H1 (cell line): ENCODE results near the gene TBX18.
A peak's percentile ranks its signal among the peaks of the same experiment; 100 is the strongest.

ENCODE experiments used
- CEBPB ChIP-seq: IDR thresholded peaks from 2 replicates; pipeline ENCODE4 v1.6.1; 2012; ENCODE audit warnings: low read depth, low read length
- CTCF ChIP-seq, 3 experiments: IDR thresholded peaks; 1 replicate in 2 of 3; 2 replicates in 1 of 3; pipeline versions ENCODE4 v1.5.1 to v1.6.1; 2011; ENCODE audit warnings: low read length in 3 of 3, mild to moderate bottlenecking in 3 of 3, inconsistent platforms in 2 of 3, low read depth in 1 of 3, moderate library complexity in 1 of 3; ENCODE audit not compliant: insufficient read depth in 1 of 3; ENCODE audit errors: control extremely low read depth in 1 of 3
- JUN ChIP-seq: IDR thresholded peaks from 2 replicates; pipeline ENCODE4 v1.6.1; 2011; ENCODE audit warnings: low read depth, mild to moderate bottlenecking, improper control_type of control experiment, low read length
- MAFK ChIP-seq: IDR thresholded peaks from 2 replicates; pipeline ENCODE4 v1.6.1; 2012; ENCODE audit warnings: low read depth, mild to moderate bottlenecking, improper control_type of control experiment, low read length
- POLR2A ChIP-seq, 2 experiments: IDR thresholded peaks; 1 replicate in 1 of 2; 2 replicates in 1 of 2; pipeline ENCODE4 v1.6.1; 2011; ENCODE audit warnings: low read depth in 2 of 2, low read length in 2 of 2, mild to moderate bottlenecking in 2 of 2; ENCODE audit errors: control extremely low read depth in 1 of 2

- TF ChIP-seq JUN (no peak), CEBPB (no peak), CTCF (IDR thresholded peaks at IDR 0.05; ENCODE audit: control extremely low read depth in 1 of 3, insufficient read depth in 1 of 3, low read depth in 1 of 3, low read length in 3 of 3) (peak in 2 of 3 experiments; percentile 53 to 65; a peak in 3 of 4 replicates), POLR2A (IDR thresholded peaks at IDR 0.05; ENCODE audit: control extremely low read depth in 1 of 2, low read depth in 2 of 2, low read length in 2 of 2) (no peak), MAFK (no peak)
These were observed 78.3 kb downstream of the TBX18 start for GRCh38 chr6:84685983-84686584.
